CD4-positive, alpha-beta T cell treated with Interleukin-15 for 4 hours (primary cell): ENCODE measurements around the gene DCHS2.

Experiments
- DNase-seq: peaks from one replicate; pipeline ENCODE4 v3.0.0-alpha.2; 2020; ENCODE audit warnings: low spot score

The DCHS2 gene

GRCh38 chr4:154489558-154490233 is 1.9 kb downstream of the DCHS2 start:
- DNase-seq, result no peak

GRCh38 chr4:154487145-154487544 is 4.5 kb downstream of the DCHS2 start:
- DNase-seq, result no peak

GRCh38 chr4:154485127-154485773 is 6.3 kb downstream of the DCHS2 start:
- DNase-seq, result no peak

- DNase-seq, result no peak
These were observed 13.1 kb downstream of the DCHS2 start for GRCh38 chr4:154478547-154478946.

- no peak for DNase-seq
These were observed 13.5 kb downstream of the DCHS2 start for GRCh38 chr4:154478128-154478527.

- DNase-seq, result no peak
These were observed 15.4 kb downstream of the DCHS2 start for GRCh38 chr4:154476232-154476631.

GRCh38 chr4:154475820-154476219 is 15.8 kb downstream of the DCHS2 start:
- DNase-seq, result no peak

- no peak for DNase-seq
These were observed 18.1 kb downstream of the DCHS2 start for GRCh38 chr4:154473497-154473896.

- no peak for DNase-seq
These were observed 18.7 kb downstream of the DCHS2 start for GRCh38 chr4:154472858-154473257.

- DNase-seq, result no peak
These were observed 19.9 kb downstream of the DCHS2 start for GRCh38 chr4:154471526-154472331.

- no peak for DNase-seq
These were observed 20.6 kb downstream of the DCHS2 start for GRCh38 chr4:154471032-154471431.

- no peak for DNase-seq
These were observed 23.7 kb downstream of the DCHS2 start for GRCh38 chr4:154467886-154468285.

- no peak for DNase-seq
These were observed 25.3 kb downstream of the DCHS2 start for GRCh38 chr4:154466336-154466735.

- DNase-seq, result no peak
These were observed 26.5 kb downstream of the DCHS2 start for GRCh38 chr4:154465085-154465484.

GRCh38 chr4:154464654-154465053 is 26.9 kb downstream of the DCHS2 start:
- no peak for DNase-seq

GRCh38 chr4:154462081-154462810 is 29.4 kb downstream of the DCHS2 start:
- no peak for DNase-seq

- DNase-seq, result no peak
These were observed 34.1 kb downstream of the DCHS2 start for GRCh38 chr4:154457471-154457870.

GRCh38 chr4:154456889-154457288 is 34.7 kb downstream of the DCHS2 start:
- DNase-seq, result no peak

- DNase-seq, result no peak
These were observed 35.4 kb downstream of the DCHS2 start for GRCh38 chr4:154456240-154456639.

GRCh38 chr4:154455111-154455510 is 36.5 kb downstream of the DCHS2 start:
- DNase-seq, result no peak

GRCh38 chr4:154454710-154455109 is 36.9 kb downstream of the DCHS2 start:
- no peak for DNase-seq

- no peak for DNase-seq
These were observed 38.7 kb downstream of the DCHS2 start for GRCh38 chr4:154452798-154453346.
